HL-60 (cell line): ENCODE data around the gene SLC22A31.
"Not testable (repeated sequence)": the region's sequence is repeated elsewhere in the genome, so short reads cannot be mapped to it uniquely, and the experiment has no call there.

ENCODE experiments used
- DNase-seq, 2 experiments: peaks; one replicate each; pipeline ENCODE4 v3.0.0-alpha.2; 2010 to 2020; ENCODE audit warnings: low read depth in 1 of 2, low spot score in 1 of 2
- H3K27ac ChIP-seq: fragments of 250-450 bp; sonication (Bioruptor Pico); replicated peaks from 2 replicates; pipeline ENCODE4 v1.5.1; 2020; ENCODE audit warnings: mild to moderate bottlenecking, moderate library complexity
- H3K27me3 ChIP-seq: fragments of 250-450 bp; sonication (Bioruptor Pico); 2 replicates; pipeline ENCODE4 v1.5.1; 2021; ENCODE audit warnings: mild to moderate bottlenecking, moderate library complexity; ENCODE audit not compliant: insufficient read depth, poor library complexity, severe bottlenecking
- H3K4me3 ChIP-seq: replicated peaks from 2 replicates; pipeline ENCODE4 v1.5.1; 2011; ENCODE audit warnings: mild to moderate bottlenecking, control low read depth, low read length; ENCODE audit not compliant: insufficient read depth
- GABPA ChIP-seq: IDR thresholded peaks from 2 replicates; pipeline ENCODE4 v1.6.1; 2012; ENCODE audit warnings: low read depth
- POLR2AphosphoS5 ChIP-seq: IDR thresholded peaks from 2 replicates; pipeline ENCODE4 v1.6.1; 2012; ENCODE audit warnings: low read depth
- SPI1 ChIP-seq: IDR thresholded peaks from 2 replicates; pipeline ENCODE4 v1.6.1; 2012; ENCODE audit warnings: low read depth, mild to moderate bottlenecking, borderline replicate concordance
- TF ChIP-seq, protein P1 (sequence below): IDR thresholded peaks from one replicate; pipeline ENCODE4 v1.5.1; 2011; ENCODE audit warnings: low read length, control low read depth, inconsistent platforms; ENCODE audit not compliant: insufficient read depth
- TF ChIP-seq, protein P2 (sequence below): IDR thresholded peaks from 2 replicates; pipeline ENCODE4 v1.6.1; 2012; ENCODE audit warnings: low read depth; ENCODE audit not compliant: insufficient replicate concordance

SLC22A31 gene

DNA sequence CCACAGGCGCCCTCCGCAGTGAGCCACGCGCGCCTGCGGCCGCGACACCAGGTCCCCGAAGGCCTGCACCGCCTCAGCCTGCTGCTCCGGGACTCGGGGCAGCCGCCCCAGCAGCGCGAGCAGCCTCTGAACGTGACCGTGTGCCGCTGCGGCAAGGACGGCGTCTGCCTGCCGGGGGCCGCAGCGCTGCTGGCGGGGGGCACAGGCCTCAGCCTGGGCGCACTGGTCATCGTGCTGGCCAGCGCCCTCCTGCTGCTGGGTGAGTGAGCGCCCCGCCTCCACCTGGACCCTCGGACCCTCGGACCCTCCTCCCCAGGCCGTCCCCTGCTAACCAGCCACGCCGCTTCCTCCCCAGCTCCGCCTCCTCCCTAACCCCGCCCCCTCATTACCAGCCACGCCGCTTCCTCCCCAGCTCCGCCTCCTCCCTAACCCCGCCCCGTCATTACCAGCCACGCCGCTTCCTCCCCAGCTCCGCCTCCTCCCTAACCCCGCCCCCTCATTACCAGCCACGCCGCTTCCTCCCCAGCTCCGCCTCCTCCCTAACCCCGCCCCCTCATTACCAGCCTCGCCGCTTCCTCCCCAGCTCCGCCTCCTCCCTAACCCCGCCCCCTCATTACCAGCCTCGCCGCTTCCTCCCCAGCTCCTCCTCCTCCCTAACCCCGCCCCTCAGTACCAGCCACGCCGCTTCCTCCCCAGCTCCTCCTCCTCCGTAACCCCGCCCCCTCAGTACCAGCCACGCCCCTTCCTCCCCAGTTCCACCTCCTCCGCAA is 8.0 kb downstream of the SLC22A31 start:
- H3K27ac ChIP-seq, H3K27me3 ChIP-seq: not testable (repeated sequence)
- H3K4me3 ChIP-seq, result peak overlapping the region; percentile 29
- DNase-seq, result peak; percentile 63 to 78
- TF ChIP-seq SPI1, result peak; percentile 2; the same call in 1 of the 2 replicates

DNA sequence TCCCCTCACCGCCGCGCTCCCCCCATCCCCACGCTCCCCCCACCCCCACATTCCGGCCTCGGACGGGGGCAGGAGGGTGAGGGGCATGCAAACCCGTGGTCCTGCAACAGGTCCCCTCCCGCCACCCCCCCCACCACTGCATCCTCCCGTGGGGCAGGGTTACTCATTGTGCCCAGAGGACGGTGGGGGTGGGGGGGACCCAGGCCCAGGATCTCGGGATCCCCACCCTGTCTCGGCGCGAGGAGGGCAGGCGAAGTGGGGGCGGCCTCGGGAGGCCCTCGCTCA is 8.5 kb downstream of the SLC22A31 start:
- DNase-seq, result no peak
- Histone ChIP-seq H3K27me3 (no peaks in the 10 kb centered on the region), H3K4me3 (no peak overlapping the region; the same call in 1 of the 2 replicates), H3K27ac (no peak overlapping the region)
- TF ChIP-seq SPI1 (no peak), POLR2AphosphoS5 (no peak), GABPA (no peak)
- TF ChIP-seq, protein P1, sequence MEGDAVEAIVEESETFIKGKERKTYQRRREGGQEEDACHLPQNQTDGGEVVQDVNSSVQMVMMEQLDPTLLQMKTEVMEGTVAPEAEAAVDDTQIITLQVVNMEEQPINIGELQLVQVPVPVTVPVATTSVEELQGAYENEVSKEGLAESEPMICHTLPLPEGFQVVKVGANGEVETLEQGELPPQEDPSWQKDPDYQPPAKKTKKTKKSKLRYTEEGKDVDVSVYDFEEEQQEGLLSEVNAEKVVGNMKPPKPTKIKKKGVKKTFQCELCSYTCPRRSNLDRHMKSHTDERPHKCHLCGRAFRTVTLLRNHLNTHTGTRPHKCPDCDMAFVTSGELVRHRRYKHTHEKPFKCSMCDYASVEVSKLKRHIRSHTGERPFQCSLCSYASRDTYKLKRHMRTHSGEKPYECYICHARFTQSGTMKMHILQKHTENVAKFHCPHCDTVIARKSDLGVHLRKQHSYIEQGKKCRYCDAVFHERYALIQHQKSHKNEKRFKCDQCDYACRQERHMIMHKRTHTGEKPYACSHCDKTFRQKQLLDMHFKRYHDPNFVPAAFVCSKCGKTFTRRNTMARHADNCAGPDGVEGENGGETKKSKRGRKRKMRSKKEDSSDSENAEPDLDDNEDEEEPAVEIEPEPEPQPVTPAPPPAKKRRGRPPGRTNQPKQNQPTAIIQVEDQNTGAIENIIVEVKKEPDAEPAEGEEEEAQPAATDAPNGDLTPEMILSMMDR, result no peak
- TF ChIP-seq, protein P2, sequence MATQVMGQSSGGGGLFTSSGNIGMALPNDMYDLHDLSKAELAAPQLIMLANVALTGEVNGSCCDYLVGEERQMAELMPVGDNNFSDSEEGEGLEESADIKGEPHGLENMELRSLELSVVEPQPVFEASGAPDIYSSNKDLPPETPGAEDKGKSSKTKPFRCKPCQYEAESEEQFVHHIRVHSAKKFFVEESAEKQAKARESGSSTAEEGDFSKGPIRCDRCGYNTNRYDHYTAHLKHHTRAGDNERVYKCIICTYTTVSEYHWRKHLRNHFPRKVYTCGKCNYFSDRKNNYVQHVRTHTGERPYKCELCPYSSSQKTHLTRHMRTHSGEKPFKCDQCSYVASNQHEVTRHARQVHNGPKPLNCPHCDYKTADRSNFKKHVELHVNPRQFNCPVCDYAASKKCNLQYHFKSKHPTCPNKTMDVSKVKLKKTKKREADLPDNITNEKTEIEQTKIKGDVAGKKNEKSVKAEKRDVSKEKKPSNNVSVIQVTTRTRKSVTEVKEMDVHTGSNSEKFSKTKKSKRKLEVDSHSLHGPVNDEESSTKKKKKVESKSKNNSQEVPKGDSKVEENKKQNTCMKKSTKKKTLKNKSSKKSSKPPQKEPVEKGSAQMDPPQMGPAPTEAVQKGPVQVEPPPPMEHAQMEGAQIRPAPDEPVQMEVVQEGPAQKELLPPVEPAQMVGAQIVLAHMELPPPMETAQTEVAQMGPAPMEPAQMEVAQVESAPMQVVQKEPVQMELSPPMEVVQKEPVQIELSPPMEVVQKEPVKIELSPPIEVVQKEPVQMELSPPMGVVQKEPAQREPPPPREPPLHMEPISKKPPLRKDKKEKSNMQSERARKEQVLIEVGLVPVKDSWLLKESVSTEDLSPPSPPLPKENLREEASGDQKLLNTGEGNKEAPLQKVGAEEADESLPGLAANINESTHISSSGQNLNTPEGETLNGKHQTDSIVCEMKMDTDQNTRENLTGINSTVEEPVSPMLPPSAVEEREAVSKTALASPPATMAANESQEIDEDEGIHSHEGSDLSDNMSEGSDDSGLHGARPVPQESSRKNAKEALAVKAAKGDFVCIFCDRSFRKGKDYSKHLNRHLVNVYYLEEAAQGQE, result no peak

DNA sequence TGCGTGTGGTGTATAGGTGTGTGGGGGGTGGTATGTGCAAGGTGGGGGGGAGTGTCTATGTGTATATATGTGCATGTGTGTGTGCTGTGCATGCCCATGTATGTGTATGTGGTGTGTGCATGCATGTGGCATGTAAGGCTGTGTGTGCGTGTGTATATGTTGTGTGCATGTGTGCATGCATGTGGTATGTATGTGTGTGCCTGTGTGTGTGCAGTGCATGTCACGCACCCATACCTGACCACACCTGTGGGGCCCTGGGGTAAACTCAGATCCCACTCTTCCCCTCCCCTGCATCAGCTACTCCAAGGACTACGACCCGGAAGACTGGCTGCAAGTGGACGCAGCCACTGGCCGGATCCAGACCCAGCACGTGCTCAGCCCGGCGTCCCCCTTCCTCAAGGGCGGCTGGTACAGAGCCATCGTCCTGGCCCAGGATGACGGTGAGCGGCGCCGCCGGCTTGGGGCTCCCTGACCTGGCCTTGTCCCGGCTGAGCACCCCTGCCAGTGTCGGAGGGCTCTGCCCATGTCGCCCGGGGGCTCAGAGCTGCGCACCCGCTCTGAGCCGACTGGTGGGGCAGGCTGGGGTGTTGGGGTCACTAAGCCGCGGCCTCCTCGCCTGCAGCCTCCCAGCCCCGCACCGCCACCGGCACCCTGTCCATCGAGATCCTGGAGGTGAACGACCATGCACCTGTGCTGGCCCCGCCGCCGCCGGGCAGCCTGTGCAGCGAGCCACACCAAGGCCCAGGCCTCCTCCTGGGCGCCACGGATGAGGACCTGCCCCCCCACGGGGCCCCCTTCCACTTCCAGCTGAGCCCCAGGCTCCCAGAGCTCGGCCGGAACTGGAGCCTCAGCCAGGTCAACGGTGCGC is 9.1 kb downstream of the SLC22A31 start:
- Histone ChIP-seq H3K27me3 (no peaks in the 10 kb centered on the region), H3K4me3 (no peak overlapping the region), H3K27ac (no peak overlapping the region)
- TF ChIP-seq SPI1 (no peak), POLR2AphosphoS5 (no peak)
- TF ChIP-seq, protein P1, result no peak
- DNase-seq, result no peak

DNA sequence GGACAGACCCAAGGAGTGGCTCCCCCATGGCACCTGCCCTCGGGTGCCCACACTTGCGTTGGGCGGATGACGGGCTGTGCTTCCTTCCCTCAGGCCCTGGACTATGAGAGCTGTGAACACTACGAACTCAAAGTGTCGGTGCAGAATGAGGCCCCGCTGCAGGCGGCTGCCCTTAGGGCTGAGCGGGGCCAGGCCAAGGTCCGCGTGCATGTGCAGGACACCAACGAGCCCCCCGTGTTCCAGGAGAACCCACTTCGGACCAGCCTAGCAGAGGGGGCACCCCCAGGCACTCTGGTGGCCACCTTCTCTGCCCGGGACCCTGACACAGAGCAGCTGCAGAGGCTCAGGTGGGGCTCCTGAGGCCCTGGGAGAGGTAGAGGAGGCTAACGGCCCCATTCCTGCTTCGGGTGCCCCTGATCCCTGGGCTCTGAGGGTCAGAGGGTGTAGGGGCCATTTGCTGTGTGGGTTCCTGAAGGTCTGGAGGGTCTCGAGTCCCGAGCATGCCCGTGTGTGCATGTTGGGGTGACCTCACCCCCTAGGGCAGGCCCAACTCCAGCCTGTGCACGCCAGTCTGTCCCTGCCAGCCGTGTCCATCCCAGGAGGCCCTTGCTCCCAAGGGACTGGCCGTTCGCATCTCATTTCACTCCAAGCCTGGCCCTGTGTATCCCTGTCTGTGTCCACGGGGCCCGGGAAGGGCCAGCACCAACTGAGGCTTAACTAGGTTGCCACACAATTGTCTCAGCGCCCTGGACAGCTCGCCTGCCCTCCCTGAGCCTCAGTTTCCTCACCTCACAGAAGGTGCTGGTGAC is 10.0 kb downstream of the SLC22A31 start:
- no peaks in the 10 kb centered on the region for H3K27me3 ChIP-seq
- no peak overlapping the region for H3K27ac ChIP-seq
- TF ChIP-seq GABPA (no peak), SPI1 (no peak), POLR2AphosphoS5 (no peak)
- TF ChIP-seq, protein P2, result no peak
- DNase-seq, result no peak
- H3K4me3 ChIP-seq, result no peak overlapping the region
